CD4-positive, CD25-positive, alpha-beta regulatory T cell (primary cell): ENCODE data around the gene TNRC18. TPM values are rescaled to one million over a fixed set of nuclear protein-coding genes. Genes with fewer than 3 reads are reported as not detected.
A peak's percentile ranks its signal among the peaks of the same experiment; 100 is the strongest.

Source experiments
- ATAC-seq, 2 donors: fragments of 150-1000 bp; cut with Tn5 transposase; one replicate each; pipeline ENCODE4 v1.10.0; 2021; ENCODE audit warnings: low read depth in 2 of 2, moderate number of reproducible peaks in 2 of 2, moderate library complexity in 1 of 2
- DNase-seq, 3 donors: peaks; one replicate each; pipeline versions ENCODE4 v3.0.0 to v3.0.0-alpha.2; 2012 to 2022; ENCODE audit warnings: mixed read lengths in 1 of 3
- H3K27ac ChIP-seq: one replicate; pipeline ENCODE4 v1.7.0; 2013; ENCODE audit warnings: mild to moderate bottlenecking, low read length; ENCODE audit not compliant: insufficient read depth, poor library complexity, severe bottlenecking
- H3K27me3 ChIP-seq: one replicate; pipeline ENCODE4 v1.7.0; 2013; ENCODE audit warnings: low read length; ENCODE audit not compliant: control insufficient read depth, insufficient read depth
- H3K36me3 ChIP-seq: one replicate; pipeline ENCODE4 v1.7.0; 2013; ENCODE audit warnings: mild to moderate bottlenecking, low read length, moderate library complexity; ENCODE audit not compliant: control insufficient read depth, insufficient read depth
- H3K4me1 ChIP-seq: 2 replicates; pipeline ENCODE4 v1.7.0; 2013; ENCODE audit warnings: mild to moderate bottlenecking, low read length; ENCODE audit not compliant: insufficient read depth, control insufficient read depth, poor library complexity, severe bottlenecking
- H3K4me3 ChIP-seq: one replicate; pipeline ENCODE4 v1.7.0; 2013; ENCODE audit warnings: low read depth, mild to moderate bottlenecking, low read length, moderate library complexity
- H3K9me3 ChIP-seq, 2 experiments: 1 replicate in 1 of 2; 2 replicates in 1 of 2; pipeline ENCODE4 v1.7.0; 2013; ENCODE audit warnings: low read length in 2 of 2, mild to moderate bottlenecking in 1 of 2, moderate library complexity in 1 of 2; ENCODE audit not compliant: control insufficient read depth in 2 of 2
- H3K27ac Mint-ChIP-seq, 3 donors: one replicate each; pipeline ENCODE4 v1.8.0; 2020 to 2022; ENCODE audit warnings: mild to moderate bottlenecking in 3 of 3, mixed read lengths in 3 of 3, moderate library complexity in 2 of 3
- H3K27me3 Mint-ChIP-seq: one replicate; pipeline ENCODE4 v1.8.0; 2022; ENCODE audit warnings: mild to moderate bottlenecking, mixed read lengths
- H3K36me3 Mint-ChIP-seq: one replicate; pipeline ENCODE4 v1.8.0; 2020; ENCODE audit warnings: mixed read lengths
- H3K4me1 Mint-ChIP-seq, 4 donors: one replicate each; pipeline ENCODE4 v1.8.0; 2020 to 2022; ENCODE audit warnings: mixed read lengths in 4 of 4, mild to moderate bottlenecking in 1 of 4
- H3K4me3 Mint-ChIP-seq, 4 donors: one replicate each; pipeline ENCODE4 v1.8.0; 2020 to 2022; ENCODE audit warnings: mild to moderate bottlenecking in 4 of 4, mixed read lengths in 4 of 4, moderate library complexity in 3 of 4
- H3K9me3 Mint-ChIP-seq, 7 donors: one replicate each; pipeline ENCODE4 v1.8.0; 2020 to 2022; ENCODE audit warnings: mixed read lengths in 7 of 7, mild to moderate bottlenecking in 3 of 7, moderate library complexity in 2 of 7
- polyA plus RNA-seq, 4 donors: library from polyadenylated mRNA; unstranded; fragments of 300-500 nt; fragmentation: Illumina TruSeq; gene quantifications; one replicate each; pipeline ENCODE4 v1.2.3, GENCODE V29; 2021
- total RNA-seq: library from RNA; stranded (reverse); gene quantifications from one replicate; pipeline ENCODE4 v1.2.3, GENCODE V29; 2022

Gene TNRC18
- total and polyA plus RNA-seq, 5 donors from 2014 or later = 0.17 to 80.1 (median 0.60) TPM

DNA sequence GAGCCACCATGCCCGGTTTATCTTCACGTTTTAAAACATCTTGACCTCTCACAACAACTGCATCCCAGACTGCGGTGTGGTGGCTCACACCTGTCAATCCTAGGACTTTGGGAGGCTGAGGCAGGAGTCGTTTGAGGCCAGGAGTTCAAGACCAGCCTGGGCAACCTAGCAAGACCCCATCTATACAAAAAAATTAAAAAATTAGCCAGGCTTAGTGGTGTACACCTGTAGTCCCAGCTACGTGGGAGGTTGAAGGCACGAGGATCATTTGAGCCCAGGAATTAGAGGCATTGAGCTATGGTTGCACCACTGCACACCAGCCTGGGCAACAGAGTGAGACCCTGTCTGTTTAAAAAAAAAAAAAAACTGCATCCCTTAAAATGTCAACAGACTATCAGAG is 20.2 kb downstream of the TNRC18 start:
- Histone ChIP-seq H3K4me3 (no peak overlapping the region), H3K36me3 (no peaks in the 10 kb centered on the region), H3K4me1 (no peaks in the 10 kb centered on the region), H3K9me3 (no peaks in the 10 kb centered on the region), H3K27ac (no peak overlapping the region), H3K27me3 (no peaks in the 10 kb centered on the region)
- Mint-ChIP-seq H3K4me3 (peak overlapping the region in 1 of 4 donors; percentile 27), H3K9me3 (peaks cover 0 to 3% (median 0%) of the 10 kb centered on the region in 7 donors), H3K27me3 (peaks cover 15% of the 10 kb centered on the region), H3K36me3 (no peaks in the 10 kb centered on the region), H3K27ac (peak overlapping the region in 1 of 3 donors; percentile 71), H3K4me1 (peaks cover 0 to 5% (median 2%) of the 10 kb centered on the region in 4 donors)
- no peak for ATAC-seq
- no peak for DNase-seq

DNA sequence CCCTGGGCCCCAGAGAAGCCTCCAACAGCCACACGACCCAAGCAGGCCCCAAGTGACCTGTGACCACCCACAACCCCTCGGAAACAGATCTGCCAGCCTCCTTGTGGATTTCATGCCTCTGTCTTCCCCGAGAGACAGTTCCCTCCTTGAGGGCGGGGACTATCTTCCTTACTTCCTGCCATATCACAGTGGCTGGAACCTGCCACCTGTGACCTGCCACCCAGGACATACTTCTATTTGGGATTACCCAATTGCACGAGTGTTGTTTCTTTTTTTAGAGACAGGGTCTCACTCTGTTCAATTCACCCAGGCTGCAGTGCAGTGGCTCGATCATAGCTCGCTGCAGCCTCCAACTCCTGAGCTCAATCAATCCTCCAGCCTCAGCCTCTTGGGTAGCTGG is 25.9 kb downstream of the TNRC18 start:
- peaks cover 34% of the 10 kb centered on the region for H3K4me1 ChIP-seq
- H3K27me3 Mint-ChIP-seq = no peaks in the 10 kb centered on the region
- peak overlapping the region; percentile 48 for H3K4me3 ChIP-seq
- H3K4me3 Mint-ChIP-seq = peak overlapping the region; percentile 85 to 92 (median 88)
- H3K9me3 Mint-ChIP-seq = peaks cover 0 to 3% (median 0%) of the 10 kb centered on the region in 7 donors
- H3K9me3 ChIP-seq = no peaks in the 10 kb centered on the region
- peak overlapping the region; percentile 94 to 98 (median 96) for H3K27ac Mint-ChIP-seq
- H3K36me3 ChIP-seq = peaks cover 15% of the 10 kb centered on the region
- H3K4me1 Mint-ChIP-seq = peaks cover 0 to 48% (median 19%) of the 10 kb centered on the region in 4 donors
- H3K27ac ChIP-seq = peak overlapping the region; percentile 94
- H3K27me3 ChIP-seq = no peaks in the 10 kb centered on the region
- no peak for DNase-seq
- ATAC-seq = no peak
- peaks cover 12% of the 10 kb centered on the region for H3K36me3 Mint-ChIP-seq

DNA sequence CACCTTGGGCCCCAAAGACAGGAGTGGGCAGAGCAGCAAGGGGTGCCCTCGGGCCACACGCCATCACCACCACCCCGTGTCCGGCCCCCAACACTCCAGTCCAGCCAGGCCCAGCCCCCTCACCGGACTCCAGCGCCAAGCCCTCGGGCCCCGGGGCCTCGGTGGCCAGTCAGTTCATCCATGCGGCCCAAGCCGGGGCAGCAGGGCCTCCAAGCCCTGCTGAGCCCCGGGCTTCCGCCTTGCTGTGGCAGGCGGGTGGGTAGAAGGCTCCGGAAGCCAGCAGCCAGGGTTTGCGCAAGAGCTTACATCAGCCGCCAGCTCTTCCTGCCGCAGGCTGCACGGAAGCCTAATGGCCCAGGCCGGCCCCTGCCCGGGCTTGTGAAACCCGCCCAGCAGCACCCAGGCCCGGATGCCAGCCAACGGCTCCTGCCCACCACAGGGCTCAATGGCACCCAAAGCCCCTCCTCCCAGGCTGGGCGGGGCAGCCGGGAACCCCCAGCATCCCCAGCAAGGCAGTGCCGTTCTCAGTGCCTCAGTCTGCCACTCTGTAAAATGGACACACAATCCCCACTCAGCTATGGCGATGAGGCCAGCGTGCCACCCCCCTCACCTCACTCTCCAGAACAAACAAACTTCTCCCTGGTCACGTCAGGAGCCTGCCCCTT is 26.5 kb downstream of the TNRC18 start:
- Mint-ChIP-seq H3K27ac (peak overlapping the region; percentile 94 to 98 (median 96)), H3K4me3 (peak overlapping the region; percentile 85 to 92 (median 88)), H3K4me1 (peaks cover 0 to 50% (median 20%) of the 10 kb centered on the region in 4 donors), H3K27me3 (no peaks in the 10 kb centered on the region), H3K36me3 (peaks cover 14% of the 10 kb centered on the region), H3K9me3 (peaks cover 0 to 3% (median 0%) of the 10 kb centered on the region in 7 donors)
- peaks cover 21% of the 10 kb centered on the region for H3K36me3 ChIP-seq
- peak overlapping the region; percentile 82 for H3K4me3 ChIP-seq
- H3K27me3 ChIP-seq = no peaks in the 10 kb centered on the region
- peak overlapping the region; percentile 94 for H3K27ac ChIP-seq
- peak; percentile 96 for ATAC-seq
- peaks cover 34% of the 10 kb centered on the region for H3K4me1 ChIP-seq
- no peaks in the 10 kb centered on the region for H3K9me3 ChIP-seq
- DNase-seq = peak; percentile 85 to 99 (median 94)

DNA sequence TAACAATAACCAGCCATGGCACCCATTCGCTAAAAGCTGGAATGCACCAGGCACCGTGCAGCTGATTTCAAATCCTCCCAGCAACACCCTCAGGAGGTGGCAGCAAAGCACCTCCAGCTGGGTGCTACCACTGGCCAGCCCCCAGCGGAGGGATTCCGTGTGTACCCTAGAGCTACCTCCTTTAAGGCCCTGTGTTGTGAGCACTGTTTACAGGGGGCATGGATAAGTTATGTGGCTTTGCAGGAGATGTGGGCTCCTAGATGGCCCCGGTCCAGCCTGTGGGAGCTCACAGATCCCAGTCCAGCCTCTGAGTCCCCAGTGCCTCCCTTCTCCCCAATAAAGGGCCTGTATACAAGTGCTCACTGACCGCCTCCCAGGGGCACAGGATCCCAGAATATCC is 27.1 kb downstream of the TNRC18 start:
- peak; percentile 34 to 85 (median 59) for DNase-seq
- no peaks in the 10 kb centered on the region for H3K9me3 ChIP-seq
- peaks cover 14% of the 10 kb centered on the region for H3K36me3 Mint-ChIP-seq
- H3K4me1 Mint-ChIP-seq = peaks cover 0 to 52% (median 20%) of the 10 kb centered on the region in 4 donors
- H3K27ac Mint-ChIP-seq = peak overlapping the region; percentile 66 to 96 (median 94)
- H3K4me1 ChIP-seq = peaks cover 34% of the 10 kb centered on the region
- no peaks in the 10 kb centered on the region for H3K27me3 ChIP-seq
- H3K27me3 Mint-ChIP-seq = no peaks in the 10 kb centered on the region
- peak overlapping the region; percentile 94 for H3K27ac ChIP-seq
- ATAC-seq = peak; percentile 23 to 39
- H3K9me3 Mint-ChIP-seq = peaks cover 0 to 3% (median 0%) of the 10 kb centered on the region in 7 donors
- peaks cover 25% of the 10 kb centered on the region for H3K36me3 ChIP-seq
- peak overlapping the region; percentile 85 to 92 (median 88) for H3K4me3 Mint-ChIP-seq
- H3K4me3 ChIP-seq = peak overlapping the region; percentile 82

DNA sequence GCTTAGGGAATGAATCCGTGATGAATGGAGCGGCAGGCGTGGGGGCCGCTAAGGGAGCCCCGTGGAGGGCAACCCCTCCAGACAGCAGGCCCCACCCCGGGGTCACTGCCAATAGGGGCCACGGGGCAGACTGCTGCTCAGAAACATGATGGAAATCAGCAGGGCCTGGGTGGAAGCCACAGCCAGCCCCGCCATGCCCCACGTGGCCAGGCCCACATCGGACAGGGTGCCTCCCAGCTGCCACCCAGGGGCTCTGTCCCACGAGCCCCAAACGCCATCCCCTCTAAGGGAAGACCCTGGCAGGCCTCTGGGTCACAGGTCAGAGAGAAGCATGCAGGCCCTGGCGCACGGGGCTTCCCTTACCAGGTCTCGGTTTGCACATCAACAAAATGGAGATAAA is 28.4 kb downstream of the TNRC18 start:
- H3K4me3 Mint-ChIP-seq = peak overlapping the region; percentile 85 to 92 (median 88)
- H3K4me3 ChIP-seq = peak overlapping the region; percentile 41
- peaks cover 34% of the 10 kb centered on the region for H3K4me1 ChIP-seq
- H3K36me3 ChIP-seq = peaks cover 34% of the 10 kb centered on the region
- H3K9me3 ChIP-seq = no peaks in the 10 kb centered on the region
- DNase-seq (no peak), ATAC-seq (no peak)
- H3K27ac ChIP-seq = no peak overlapping the region
- no peaks in the 10 kb centered on the region for H3K27me3 ChIP-seq
- peak overlapping the region in 2 of 3 donors; percentile 65 to 80 for H3K27ac Mint-ChIP-seq
- H3K4me1 Mint-ChIP-seq = peaks cover 0 to 51% (median 18%) of the 10 kb centered on the region in 4 donors
- no peaks in the 10 kb centered on the region for H3K27me3 Mint-ChIP-seq
- H3K36me3 Mint-ChIP-seq = peaks cover 14% of the 10 kb centered on the region
- H3K9me3 Mint-ChIP-seq = no peaks in the 10 kb centered on the region

DNA sequence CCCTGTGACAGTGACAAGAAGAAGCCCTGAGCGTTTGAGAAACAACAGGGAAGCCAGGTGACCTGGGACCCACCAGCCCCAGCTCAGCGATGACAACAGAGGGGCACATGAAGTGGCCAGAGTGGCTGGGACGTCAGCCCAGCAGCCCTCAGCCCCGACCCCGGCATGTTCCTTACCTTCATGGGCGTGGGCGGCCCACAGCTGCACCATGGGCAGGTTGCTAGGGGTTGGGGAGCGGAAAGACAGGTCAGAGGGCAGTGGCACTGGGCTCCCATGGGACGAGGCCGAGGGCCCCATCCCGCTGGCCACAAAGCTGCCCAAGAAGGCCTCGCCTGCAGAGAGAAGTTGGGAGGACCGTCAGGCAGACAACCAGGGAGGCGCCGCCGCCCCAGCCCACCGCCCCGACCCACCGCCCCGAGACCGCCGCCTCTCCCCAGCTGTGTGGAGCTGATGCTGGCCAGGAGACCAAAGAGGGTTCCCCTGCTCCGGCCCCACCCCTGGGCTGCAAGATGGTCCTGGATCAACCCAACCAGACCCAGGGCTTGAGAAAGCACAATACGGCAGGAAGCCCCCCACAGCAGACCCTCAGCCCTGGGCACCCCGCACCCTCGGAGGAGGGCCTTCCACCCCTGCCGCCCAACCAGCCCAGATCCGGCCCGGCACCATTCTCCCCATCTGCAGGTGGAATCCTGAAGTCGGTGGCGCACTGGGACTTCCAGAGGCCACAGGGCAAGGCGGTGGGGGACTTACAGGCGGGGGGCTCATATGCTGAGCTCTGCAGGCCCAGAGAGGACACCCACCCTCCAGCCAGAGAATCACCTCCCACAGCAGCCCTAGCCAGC is 29.1 kb downstream of the TNRC18 start:
- Mint-ChIP-seq H3K4me3 (peak overlapping the region; percentile 61 to 92 (median 88)), H3K27me3 (no peaks in the 10 kb centered on the region), H3K27ac (peak overlapping the region in 2 of 3 donors; percentile 69 to 82), H3K4me1 (peaks cover 0 to 51% (median 18%) of the 10 kb centered on the region in 4 donors), H3K9me3 (no peaks in the 10 kb centered on the region), H3K36me3 (peaks cover 18% of the 10 kb centered on the region)
- no peak overlapping the region for H3K4me3 ChIP-seq
- H3K9me3 ChIP-seq = no peaks in the 10 kb centered on the region
- no peaks in the 10 kb centered on the region for H3K27me3 ChIP-seq
- H3K4me1 ChIP-seq = peaks cover 34% of the 10 kb centered on the region
- peaks cover 39% of the 10 kb centered on the region for H3K36me3 ChIP-seq
- DNase-seq (no peak), ATAC-seq (no peak)
- no peak overlapping the region for H3K27ac ChIP-seq

DNA sequence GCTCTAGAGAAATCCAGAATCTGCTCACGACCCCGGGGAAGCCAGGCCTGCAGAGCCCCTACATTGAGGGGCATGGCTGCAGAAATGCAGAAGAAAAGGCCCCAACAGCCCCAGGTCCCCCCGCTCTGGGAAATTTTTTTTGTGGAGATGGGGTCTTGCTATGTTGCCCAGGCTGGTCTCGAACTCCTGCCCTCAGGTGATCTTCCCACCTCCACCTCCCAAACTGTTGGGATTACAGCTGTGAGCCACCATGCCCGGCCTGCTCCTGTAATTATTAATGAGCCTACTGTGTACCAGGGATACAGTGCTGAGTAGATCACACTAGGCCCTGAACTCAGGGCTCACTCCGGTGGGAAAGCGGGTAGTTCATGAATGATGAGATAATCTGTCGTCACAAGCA is 29.9 kb downstream of the TNRC18 start:
- Histone ChIP-seq H3K4me3 (no peak overlapping the region), H3K27ac (no peak overlapping the region), H3K36me3 (peaks cover 39% of the 10 kb centered on the region), H3K27me3 (no peaks in the 10 kb centered on the region), H3K4me1 (peaks cover 34% of the 10 kb centered on the region), H3K9me3 (no peaks in the 10 kb centered on the region)
- Mint-ChIP-seq H3K9me3 (no peaks in the 10 kb centered on the region), H3K27ac (peak overlapping the region in 2 of 3 donors; percentile 69 to 82), H3K27me3 (no peaks in the 10 kb centered on the region), H3K4me1 (peaks cover 0 to 51% (median 18%) of the 10 kb centered on the region in 4 donors), H3K36me3 (peaks cover 18% of the 10 kb centered on the region), H3K4me3 (peak overlapping the region; percentile 60 to 89 (median 71))
- ATAC-seq = no peak
- DNase-seq = no peak
